Endothelial cell of umbilical vein (primary cell): Measurements from ENCODE around the gene HK1. TPM values are rescaled to one million over a fixed set of nuclear protein-coding genes. Genes with fewer than 3 reads are reported as not detected.

Experiments used
- BruUV-seq: library from RNA; stranded (reverse); fragments of 400-500 nt; replicated peaks from 2 replicates; lab custom pipeline; 2021; lab: Mats Ljungman, UMichigan
- CTCF ChIA-PET: fragments of 300-600, 350-600 bp; sonication (Branson Sonifier 250); formaldehyde crosslinking; loops from one replicate; lab custom pipeline; 2021; ENCODE audit warnings: antibody characterized with exemption, inconsistent platforms; lab: Charles Lee
- POLR2A ChIA-PET: fragments of 300-600, 350-600 bp; sonication (Branson Sonifier 250); formaldehyde crosslinking; loops from one replicate; lab custom pipeline; 2021; ENCODE audit warnings: antibody characterized with exemption, inconsistent platforms; lab: Charles Lee
- DNase-seq: peaks from one replicate; pipeline ENCODE4 v3.0.0-alpha.2; 2011; ENCODE audit warnings: low read depth, low spot score
- FAIRE-seq: peaks from 2 replicates; lab custom pipeline; 2011; peaks lifted over from hg19 to GRCh38; lab: Jason Lieb, UNC
- H2AFZ ChIP-seq: 2 replicates; pipeline ENCODE4 v1.6.0; 2012; ENCODE audit warnings: low read depth, low read length, control low read depth, inconsistent platforms
- H3K27ac ChIP-seq: 2 replicates; pipeline ENCODE4 v1.5.1; 2011; ENCODE audit warnings: low read depth, mild to moderate bottlenecking, control low read depth, low read length, moderate library complexity; ENCODE audit not compliant: insufficient read depth
- H3K27me3 ChIP-seq, 2 experiments: 2 replicates each; pipeline versions ENCODE4 v1.6.0 to v1.6.1; 2011; ENCODE audit warnings: low read length in 2 of 2, mixed read lengths in 1 of 2; ENCODE audit not compliant: control insufficient read depth in 2 of 2, insufficient read depth in 2 of 2
- H3K36me3 ChIP-seq, 2 experiments: 2 replicates in 1 of 2; 3 replicates in 1 of 2; pipeline ENCODE4 v1.5.1; 2011; ENCODE audit warnings: low read length in 2 of 2, mild to moderate bottlenecking in 1 of 2, moderate library complexity in 1 of 2; ENCODE audit not compliant: control insufficient read depth in 2 of 2, insufficient read depth in 2 of 2; ENCODE audit errors: extremely low read depth in 1 of 2
- H3K4me1 ChIP-seq: 3 replicates; pipeline ENCODE4 v1.5.1; 2011; ENCODE audit warnings: mild to moderate bottlenecking, low read length; ENCODE audit not compliant: control insufficient read depth, insufficient read depth; ENCODE audit errors: extremely low read depth
- H3K4me2 ChIP-seq: 2 replicates; pipeline ENCODE4 v1.6.1; 2011; ENCODE audit warnings: low read length, control low read depth, mixed read lengths; ENCODE audit not compliant: insufficient read depth
- H3K4me3 ChIP-seq, 3 experiments: fragments of 200-600 bp in 1 of 3; sonication (generic), shearing (Covaris generic) in 1 of 3; replicated peaks in 1 of 3; 2 replicates each; pipeline ENCODE4 v1.5.1; 2011 to 2016; ENCODE audit warnings: control low read depth in 3 of 3, low read length in 3 of 3, mild to moderate bottlenecking in 2 of 3, inconsistent platforms in 1 of 3, low read depth in 1 of 3, moderate library complexity in 1 of 3; ENCODE audit not compliant: insufficient read depth in 1 of 3
- H3K79me2 ChIP-seq: 2 replicates; pipeline ENCODE4 v1.6.0; 2012; ENCODE audit warnings: low read length, inconsistent platforms; ENCODE audit not compliant: control insufficient read depth, insufficient read depth
- H3K9ac ChIP-seq: replicated peaks from 2 replicates; pipeline ENCODE3; 2011; ENCODE audit warnings: low read length, control low read depth; ENCODE audit not compliant: insufficient read depth; ENCODE audit errors: extremely low read depth
- H3K9me1 ChIP-seq: replicated peaks from 3 replicates; pipeline ENCODE4 v1.6.0; 2011; ENCODE audit warnings: mild to moderate bottlenecking, low read length; ENCODE audit not compliant: control insufficient read depth, insufficient read depth; ENCODE audit errors: extremely low read depth
- H3K9me3 ChIP-seq: replicated peaks from 2 replicates; pipeline ENCODE4 v1.5.1; 2012; ENCODE audit warnings: low read length, inconsistent platforms; ENCODE audit not compliant: control insufficient read depth, insufficient read depth
- H4K20me1 ChIP-seq: replicated peaks from 2 replicates; pipeline ENCODE3; 2011; ENCODE audit warnings: mild to moderate bottlenecking, low read length; ENCODE audit not compliant: control insufficient read depth, insufficient read depth; ENCODE audit errors: extremely low read depth
- CTCF ChIP-seq, 2 donors: IDR thresholded peaks; 1 replicate in 1 of 2; 2 replicates in 1 of 2; pipeline ENCODE4 v1.5.1; 2011; ENCODE audit warnings: low read length in 2 of 2, mild to moderate bottlenecking in 2 of 2, moderate library complexity in 2 of 2, control low read depth in 1 of 2, inconsistent platforms in 1 of 2, low read depth in 1 of 2; ENCODE audit not compliant: insufficient read depth in 1 of 2; ENCODE audit errors: extremely low read depth in 1 of 2
- EZH2 ChIP-seq: IDR thresholded peaks from 2 replicates; pipeline ENCODE4 v1.6.1; 2012; ENCODE audit warnings: borderline replicate concordance, low read depth, mild to moderate bottlenecking, moderate library complexity, low read length, inconsistent platforms; ENCODE audit not compliant: severe bottlenecking
- FOS ChIP-seq: IDR thresholded peaks from 2 replicates; pipeline ENCODE4 v1.6.1; 2011; ENCODE audit warnings: mild to moderate bottlenecking, low read length, moderate library complexity, borderline replicate concordance; ENCODE audit not compliant: insufficient read depth
- GATA2 ChIP-seq: IDR thresholded peaks from 2 replicates; pipeline ENCODE4 v1.7.0; 2011; ENCODE audit warnings: low read depth, mild to moderate bottlenecking, moderate library complexity, mixed read lengths, low read length; ENCODE audit not compliant: insufficient read length, insufficient read depth
- JUN ChIP-seq: IDR thresholded peaks from 2 replicates; pipeline ENCODE4 v1.6.1; 2011; ENCODE audit warnings: borderline replicate concordance, low read depth; ENCODE audit not compliant: insufficient read length, insufficient read depth
- MAX ChIP-seq: IDR thresholded peaks from 2 replicates; pipeline ENCODE4 v1.6.1; 2011; ENCODE audit not compliant: insufficient read depth, insufficient read length
- MYC ChIP-seq: IDR thresholded peaks from one replicate; pipeline ENCODE4 v1.6.1; 2011; ENCODE audit warnings: mild to moderate bottlenecking, low read depth, low read length
- POLR2A ChIP-seq: IDR thresholded peaks from 2 replicates; pipeline ENCODE4 v1.6.1; 2012; ENCODE audit warnings: low read depth, mild to moderate bottlenecking, control low read depth, low read length
- POLR2AphosphoS5 ChIP-seq: IDR thresholded peaks from 2 replicates; pipeline ENCODE4 v1.6.1; 2012; ENCODE audit warnings: low read depth, mild to moderate bottlenecking, control low read depth, low read length, moderate library complexity; ENCODE audit not compliant: insufficient read depth
- dilution Hi-C: fragments of 300-500 bp; cut with MboI; formaldehyde crosslinking; loops from one replicate; pipeline ENCODE4 v1.15.0; 2019; ENCODE audit warnings: low sequenced_read_pairs; ENCODE audit not compliant: extremely low pct_ligation_motif_present
- intact Hi-C: fragments of 100-400 bp; cut with micrococcal nuclease; formaldehyde crosslinking; loops from one replicate; pipeline ENCODE4 v1.10.0; 2022
- polyA plus RNA-seq, 4 experiments: library from polyadenylated mRNA; depleted of rRNA in 3 of 4; stranded (reverse) in 3 of 4; unstranded in 1 of 4; fragments of >200 nt; gene quantifications; 2 replicates each; pipeline versions ENCODE4 v1.2.1 to v1.2.3, GENCODE V29; 2011 to 2012; ENCODE audit warnings: missing spikeins in 1 of 4
- total RNA-seq: library from RNA; stranded (reverse); gene quantifications from 2 replicates; pipeline ENCODE4 v1.2.3, GENCODE V29; 2021

Gene HK1
- total and polyA plus RNA-seq, 2 donors (not counting 3 experiments of a cell fraction or from before 2014, with no cell fraction given), result 50.8 to 121 TPM

GRCh38 chr10:69446229-69446628 is 167.9 kb downstream of the HK1 start:
- peak overlapping the region; percentile 22 for H2AFZ ChIP-seq
- FAIRE-seq (peak; percentile 44), DNase-seq (no peak)
- no peaks in the 10 kb centered on the region for H3K36me3 ChIP-seq
- H3K4me3 ChIP-seq, result no peak overlapping the region
- intact Hi-C loops (loop anchor here (2.0 kb wide), 1 partner anchor 19 kb away; no protein-coding TSS in a partner anchor), dilution Hi-C loops (no loop called here)
- TF ChIP-seq GATA2, result no peak
- TF ChIP-seq MYC, result no peak
- no peak for TF ChIP-seq CTCF (IDR thresholded peaks at IDR 0.05; ENCODE audit: extremely low read depth in 1 of 2, insufficient read depth in 1 of 2, low read depth in 1 of 2, low read length in 2 of 2)
- no peak for TF ChIP-seq MAX
- no peak for TF ChIP-seq JUN
- TF ChIP-seq POLR2A, result no peak
- no peak for TF ChIP-seq EZH2
- no peak for TF ChIP-seq POLR2AphosphoS5
- TF ChIP-seq FOS, result no peak
- POLR2A ChIA-PET, result interaction anchor here (1.5 to 1.8 kb wide), 3 partner anchors 18 to 29 kb away, joined by 3 to 9 read pairs (median 4); no protein-coding TSS in a partner anchor
- H3K79me2 ChIP-seq, result no peaks in the 10 kb centered on the region
- H4K20me1 ChIP-seq, result no peaks in the 10 kb centered on the region
- H3K4me2 ChIP-seq, result peak overlapping the region; percentile 74
- no peaks in the 10 kb centered on the region for H3K9me3 ChIP-seq
- peaks cover 62% of the 10 kb centered on the region for H3K4me1 ChIP-seq
- peak overlapping the region; percentile 58 for H3K9ac ChIP-seq
- no peaks in the 10 kb centered on the region for H3K27me3 ChIP-seq
- peak overlapping the region; percentile 82 for H3K27ac ChIP-seq
- BruUV-seq, result no TSS peak
- H3K9me1 ChIP-seq, result no peaks in the 10 kb centered on the region
- CTCF ChIA-PET, result interaction anchor here (0.6 to 7.5 kb wide), 15 partner anchors 9 to 69 kb away, joined by 3 to 60 read pairs (median 7); no protein-coding TSS in a partner anchor
